IMR-90 (cell line): ENCODE results near the gene ALK. TPM values are rescaled to one million over a fixed set of nuclear protein-coding genes. Genes with fewer than 3 reads are reported as not detected.

Source experiments
- ATAC-seq: fragments of 200-7000 bp; cut with Tn5 transposase; 2 replicates; pipeline ENCODE4 v1.9.1; 2020; ENCODE audit warnings: low read depth, mild to moderate bottlenecking, moderate library complexity
- BruUV-seq: library from RNA; stranded (reverse); fragments of 400-500 nt; replicated peaks from 2 replicates; lab custom pipeline; 2021; lab: Mats Ljungman, UMichigan
- CTCF ChIA-PET: fragments of 300-600 bp; formaldehyde crosslinking; extraction: SDS; loops from one replicate; lab custom pipeline; 2021; ENCODE audit warnings: antibody characterized with exemption; lab: Yijun Ruan, JAX
- POLR2A ChIA-PET: fragments of 300-600 bp; sonication (Branson Sonifier 250); formaldehyde crosslinking; loops from one replicate; lab custom pipeline; 2022; ENCODE audit warnings: antibody characterized with exemption; ENCODE audit not compliant: unreplicated experiment; lab: Charles Lee
- DNase-seq: peaks from one replicate; pipeline ENCODE4 v3.0.0; 2013
- H2AFZ ChIP-seq: replicated peaks from 2 replicates; pipeline ENCODE3; 2013; ENCODE audit warnings: low read length, mild to moderate bottlenecking; ENCODE audit not compliant: poor library complexity
- H2AK5ac ChIP-seq: 2 replicates; pipeline ENCODE4 v1.6.1; 2013; ENCODE audit warnings: low read depth, low read length, inconsistent platforms
- H2AK9ac ChIP-seq: replicated peaks from 2 replicates; pipeline ENCODE3; 2013; ENCODE audit warnings: mild to moderate bottlenecking, low read depth, low read length, moderate library complexity; ENCODE audit not compliant: poor library complexity
- H2BK120ac ChIP-seq: 2 replicates; pipeline ENCODE4 v1.6.1; 2013; ENCODE audit warnings: low read depth, low read length, inconsistent platforms
- H2BK15ac ChIP-seq: 3 replicates; pipeline ENCODE4 v1.6.1; 2013; ENCODE audit warnings: low read depth, low read length, inconsistent platforms
- H2BK20ac ChIP-seq: 2 replicates; pipeline ENCODE4 v1.6.1; 2013; ENCODE audit warnings: low read depth, mild to moderate bottlenecking, inconsistent platforms, low read length, moderate library complexity
- H2BK5ac ChIP-seq: 2 replicates; pipeline ENCODE4 v1.6.1; 2013; ENCODE audit warnings: mild to moderate bottlenecking, low read depth, low read length, inconsistent platforms; ENCODE audit not compliant: poor library complexity, severe bottlenecking
- H3K14ac ChIP-seq: replicated peaks from 2 replicates; pipeline ENCODE4 v1.6.1; 2013; ENCODE audit warnings: low read depth, low read length, inconsistent platforms
- H3K18ac ChIP-seq: 2 replicates; pipeline ENCODE4 v1.6.1; 2013; ENCODE audit warnings: low read depth, low read length, control low read depth
- H3K23ac ChIP-seq: 2 replicates; pipeline ENCODE4 v1.6.1; 2013; ENCODE audit warnings: low read depth, low read length, inconsistent platforms
- H3K27ac ChIP-seq: 2 replicates; pipeline ENCODE4 v1.5.1; 2013; ENCODE audit warnings: mild to moderate bottlenecking, control low read depth, low read length; ENCODE audit not compliant: insufficient read depth
- H3K27me3 ChIP-seq: 2 replicates; pipeline ENCODE4 v1.6.1; 2013; ENCODE audit warnings: low read length; ENCODE audit not compliant: control insufficient read depth, insufficient read depth
- H3K36me3 ChIP-seq: 2 replicates; pipeline ENCODE4 v1.6.1; 2013; ENCODE audit warnings: low read length, mixed read lengths; ENCODE audit not compliant: control insufficient read depth, insufficient read depth
- H3K4ac ChIP-seq: 2 replicates; pipeline ENCODE4 v1.6.1; 2013; ENCODE audit warnings: low read depth, low read length, inconsistent platforms
- H3K4me1 ChIP-seq: 2 replicates; pipeline ENCODE4 v1.6.1; 2013; ENCODE audit warnings: low read length, mixed read lengths; ENCODE audit not compliant: control insufficient read depth, insufficient read depth
- H3K4me2 ChIP-seq: 2 replicates; pipeline ENCODE4 v1.6.1; 2013; ENCODE audit warnings: low read depth, mild to moderate bottlenecking, control low read depth, low read length, moderate library complexity
- H3K4me3 ChIP-seq: 2 replicates; pipeline ENCODE4 v1.5.1; 2013; ENCODE audit warnings: low read depth, mild to moderate bottlenecking, control low read depth, low read length, moderate library complexity; ENCODE audit not compliant: insufficient read depth
- H3K56ac ChIP-seq: 2 replicates; pipeline ENCODE4 v1.6.1; 2013; ENCODE audit warnings: low read length, inconsistent platforms; ENCODE audit not compliant: insufficient read depth; ENCODE audit errors: extremely low read depth
- H3K79me1 ChIP-seq, 2 experiments: 2 replicates each; pipeline ENCODE4 v1.6.1; 2013; ENCODE audit warnings: low read length in 2 of 2, inconsistent platforms in 1 of 2, low read depth in 1 of 2
- H3K9ac ChIP-seq: 2 replicates; pipeline ENCODE4 v1.6.1; 2013; ENCODE audit warnings: low read depth, low read length, control low read depth
- H3K9me1 ChIP-seq: 2 replicates; pipeline ENCODE4 v1.6.1; 2013; ENCODE audit warnings: low read length, inconsistent platforms; ENCODE audit not compliant: insufficient read depth
- H3K9me3 ChIP-seq: 2 replicates; pipeline ENCODE4 v1.6.1; 2013; ENCODE audit warnings: low read length; ENCODE audit not compliant: control insufficient read depth, insufficient read depth
- H4K20me1 ChIP-seq: 2 replicates; pipeline ENCODE4 v1.6.1; 2013; ENCODE audit warnings: low read length, inconsistent platforms; ENCODE audit not compliant: insufficient read depth
- H4K5ac ChIP-seq: 2 replicates; pipeline ENCODE4 v1.6.1; 2013; ENCODE audit warnings: mild to moderate bottlenecking, low read depth, low read length, control low read depth
- H4K8ac ChIP-seq, 2 experiments: 2 replicates each; pipeline ENCODE4 v1.6.1; 2013; ENCODE audit warnings: low read depth in 2 of 2, low read length in 2 of 2, control low read depth in 1 of 2, inconsistent platforms in 1 of 2
- H4K91ac ChIP-seq: 2 replicates; pipeline ENCODE4 v1.6.1; 2013; ENCODE audit warnings: low read depth, low read length, inconsistent platforms; ENCODE audit not compliant: insufficient read depth
- BHLHE40 ChIP-seq: fragments of 150-350 bp; IDR thresholded peaks from 2 replicates; pipeline ENCODE4 v1.6.1; 2016; ENCODE audit warnings: mild to moderate bottlenecking, low read depth, low read length
- CTCF ChIP-seq: conservative IDR thresholded peaks from 2 replicates; pipeline ENCODE4 v1.5.1; 2012; ENCODE audit warnings: mild to moderate bottlenecking, low read depth, low read length, improper control_type of control experiment
- ELK1 ChIP-seq: fragments of 150-350 bp; IDR thresholded peaks from 2 replicates; pipeline ENCODE4 v1.6.1; 2016; ENCODE audit warnings: low read depth, mild to moderate bottlenecking, low read length, moderate library complexity, borderline replicate concordance
- FOS ChIP-seq: fragments of 150-350 bp; IDR thresholded peaks from 2 replicates; pipeline ENCODE4 v1.6.1; 2016; ENCODE audit warnings: low read depth, low read length
- MAZ ChIP-seq: IDR thresholded peaks from 2 replicates; pipeline ENCODE4 v1.6.1; 2012; ENCODE audit warnings: low read depth, mild to moderate bottlenecking, low read length, improper control_type of control experiment, moderate library complexity, borderline replicate concordance
- MXI1 ChIP-seq: IDR thresholded peaks from 2 replicates; pipeline ENCODE4 v1.6.1; 2012; ENCODE audit warnings: low read depth, mild to moderate bottlenecking, low read length, moderate library complexity, borderline replicate concordance
- NFE2L2 ChIP-seq: fragments of 150-350 bp; IDR thresholded peaks from 2 replicates; pipeline ENCODE4 v1.6.1; 2016; ENCODE audit warnings: low read depth, mild to moderate bottlenecking, low read length
- POLR2A ChIP-seq: IDR thresholded peaks from 2 replicates; pipeline ENCODE4 v1.6.1; 2012; ENCODE audit warnings: mild to moderate bottlenecking, low read depth, low read length
- RAD21 ChIP-seq: IDR thresholded peaks from 2 replicates; pipeline ENCODE4 v1.6.1; 2012; ENCODE audit warnings: low read length, improper control_type of control experiment
- RFX5 ChIP-seq: IDR thresholded peaks from 2 replicates; pipeline ENCODE4 v1.8.0; 2012; ENCODE audit warnings: low read depth, mild to moderate bottlenecking, low read length, moderate library complexity
- SMC3 ChIP-seq: fragments of 150-350 bp; IDR thresholded peaks from 2 replicates; pipeline ENCODE4 v1.6.1; 2016; ENCODE audit warnings: low read depth, mild to moderate bottlenecking, antibody characterized with exemption, low read length, moderate library complexity
- USF2 ChIP-seq: fragments of 150-350 bp; IDR thresholded peaks from 2 replicates; pipeline ENCODE4 v1.6.1; 2017; ENCODE audit warnings: mild to moderate bottlenecking, antibody characterized with exemption, low read length, low read depth
- WGBS, 2 experiments: methylation state at CpG; one replicate each; pipeline versions ENCODE4 v1.1.5 to v1.1.7; 2013; ENCODE audit warnings: missing lambda C conversion rate in 2 of 2; ENCODE audit not compliant: insufficient read length in 1 of 2; ENCODE audit errors: extremely low coverage in 2 of 2; 5-methylcytosine and 5-hydroxymethylcytosine counted together
- dilution Hi-C: fragments of 300-500 bp; cut with HindIII; formaldehyde crosslinking; loops from one replicate; pipeline ENCODE4 v1.14.3; 2018; ENCODE audit warnings: low sequenced_read_pairs; ENCODE audit not compliant: unreplicated experiment
- in situ Hi-C: fragments of 300-500 bp; cut with MboI; formaldehyde crosslinking; loops from 3 replicates; pipeline ENCODE4 v1.14.3; 2019; ENCODE audit warnings: low sequenced_read_pairs, inconsistent platforms, mixed read lengths
- intact Hi-C: fragments of 100-400 bp; cut with micrococcal nuclease; formaldehyde crosslinking; loops from 2 replicates; pipeline ENCODE4 v1.10.0; 2022
- polyA plus RNA-seq, 3 experiments: library from polyadenylated mRNA; depleted of rRNA; stranded (reverse); fragments of >200 nt; gene quantifications; 2 replicates each; pipeline ENCODE4 v1.2.3, GENCODE V29; 2012; ENCODE audit warnings: low replicate concordance in 1 of 3
- total RNA-seq: library from RNA; depleted of rRNA; stranded (reverse); fragments of >200 nt; gene quantifications from 2 replicates; pipeline ENCODE4 v1.2.3, GENCODE V29; 2012

Gene ALK
- total and polyA plus RNA-seq, 2 of the 4 experiments (the other 2 are of a cell fraction): not detected

- in situ Hi-C loops: no loop called here
- H2AK9ac ChIP-seq: no peak overlapping the region
- no peak overlapping the region for H3K4ac ChIP-seq
- no peaks in the 10 kb centered on the region for H3K9me3 ChIP-seq
- intact Hi-C loops: no loop called here
- CTCF ChIA-PET: no interaction called here
- 46% methylated on average over 4 of the region's 6 CpGs; no CpG with 5 or more reads in 1 of the 2 experiments for WGBS, 2 experiments
- H2BK5ac ChIP-seq: no peak overlapping the region
- dilution Hi-C loops: no loop called here
- no peak overlapping the region for H3K4me2 ChIP-seq
- H3K4me3 ChIP-seq: no peak overlapping the region
- no peak overlapping the region for H3K18ac ChIP-seq
- TF ChIP-seq POLR2A (no peak), USF2 (no peak), MAZ (no peak), CTCF (no peak), RFX5 (no peak), FOS (no peak), NFE2L2 (no peak), SMC3 (no peak), BHLHE40 (no peak), ELK1 (no peak), MXI1 (no peak), RAD21 (no peak)
- no peak overlapping the region for H4K8ac ChIP-seq
- no peak overlapping the region for H2BK20ac ChIP-seq
- H3K9me1 ChIP-seq: no peaks in the 10 kb centered on the region
- H3K14ac ChIP-seq: no peak overlapping the region
- H3K79me1 ChIP-seq: no peaks in the 10 kb centered on the region
- H2BK15ac ChIP-seq: no peak overlapping the region
- no peak overlapping the region for H2BK120ac ChIP-seq
- peaks cover 31% of the 10 kb centered on the region for H3K27me3 ChIP-seq
- no peak overlapping the region for H2AFZ ChIP-seq
- no peak overlapping the region for H3K23ac ChIP-seq
- no peak overlapping the region for H3K27ac ChIP-seq
- H3K9ac ChIP-seq: no peak overlapping the region
- no peaks in the 10 kb centered on the region for H3K4me1 ChIP-seq
- no peaks in the 10 kb centered on the region for H4K20me1 ChIP-seq
- no peaks in the 10 kb centered on the region for H3K36me3 ChIP-seq
- no peak overlapping the region for H4K5ac ChIP-seq
- no peak overlapping the region for H3K56ac ChIP-seq
- H2AK5ac ChIP-seq: no peak overlapping the region
- POLR2A ChIA-PET: no interaction called here
- ATAC-seq (no peak), DNase-seq (no peak)
- H4K91ac ChIP-seq: no peak overlapping the region
- BruUV-seq: no TSS peak
Measured at GRCh38 chr2:29273685-29274611, 647.4 kb downstream of the ALK start.
